Mesenchymal stem cell (in vitro differentiated cells and primary cell): ENCODE data around the gene PLCB2.

Source experiments
- DNase-seq: peaks from one replicate; pipeline ENCODE4 v3.0.0-alpha.2; 2013
- H2AFZ ChIP-seq: one replicate; pipeline ENCODE4 v1.6.1; 2013; ENCODE audit warnings: low read depth, mild to moderate bottlenecking, control low read depth, inconsistent platforms, low read length, moderate library complexity
- H2AK5ac ChIP-seq: 2 replicates; pipeline ENCODE4 v1.6.1; 2013; ENCODE audit warnings: low read length, moderate library complexity, mild to moderate bottlenecking, inconsistent platforms; ENCODE audit not compliant: severe bottlenecking
- H2BK120ac ChIP-seq: one replicate; pipeline ENCODE4 v1.6.1; 2013; ENCODE audit warnings: low read depth, mild to moderate bottlenecking, inconsistent platforms, low read length, moderate library complexity
- H2BK12ac ChIP-seq, 2 experiments: one replicate each; pipeline ENCODE4 v1.6.1; 2013; ENCODE audit warnings: inconsistent platforms in 2 of 2, low read length in 2 of 2, mild to moderate bottlenecking in 2 of 2, moderate library complexity in 2 of 2, control low read depth in 1 of 2
- H2BK15ac ChIP-seq: one replicate; pipeline ENCODE4 v1.6.1; 2013; ENCODE audit warnings: mild to moderate bottlenecking, low read depth, inconsistent platforms; ENCODE audit not compliant: poor library complexity, severe bottlenecking
- H2BK5ac ChIP-seq: 2 replicates; pipeline ENCODE4 v1.6.1; 2013; ENCODE audit warnings: low read depth, mild to moderate bottlenecking, low read length, control low read depth, inconsistent platforms; ENCODE audit not compliant: poor library complexity, severe bottlenecking
- H3K14ac ChIP-seq, 2 experiments: one replicate each; pipeline ENCODE4 v1.6.1; 2013; ENCODE audit warnings: inconsistent platforms in 2 of 2, low read length in 2 of 2, control low read depth in 1 of 2, mild to moderate bottlenecking in 1 of 2, moderate library complexity in 1 of 2
- H3K18ac ChIP-seq, 2 experiments: one replicate each; pipeline ENCODE4 v1.6.1; 2013; ENCODE audit warnings: inconsistent platforms in 2 of 2, low read length in 2 of 2, control low read depth in 1 of 2, low read depth in 1 of 2, mild to moderate bottlenecking in 1 of 2
- H3K23ac ChIP-seq, 2 experiments: one replicate each; pipeline ENCODE4 v1.6.1; 2013; ENCODE audit warnings: inconsistent platforms in 2 of 2, low read length in 2 of 2, mild to moderate bottlenecking in 2 of 2, moderate library complexity in 2 of 2, control low read depth in 1 of 2
- H3K27ac ChIP-seq: 2 replicates; pipeline ENCODE4 v1.5.1; 2013; ENCODE audit warnings: mild to moderate bottlenecking, moderate library complexity, low read length, control low read depth, inconsistent platforms; ENCODE audit not compliant: poor library complexity, severe bottlenecking
- H3K27me3 ChIP-seq, 2 experiments: 2 replicates each; pipeline versions ENCODE4 v1.6.1 to v1.7.0; 2013; ENCODE audit warnings: low read length in 2 of 2, mild to moderate bottlenecking in 2 of 2, moderate library complexity in 2 of 2, control low read depth in 1 of 2, inconsistent platforms in 1 of 2; ENCODE audit not compliant: control insufficient read depth in 1 of 2, insufficient read depth in 1 of 2
- H3K36me3 ChIP-seq, 2 experiments: 2 replicates each; pipeline versions ENCODE4 v1.6.1 to v1.7.0; 2013; ENCODE audit warnings: low read length in 2 of 2, control low read depth in 1 of 2, inconsistent platforms in 1 of 2, low read depth in 1 of 2, mild to moderate bottlenecking in 1 of 2; ENCODE audit not compliant: insufficient read depth in 2 of 2, control insufficient read depth in 1 of 2
- H3K4ac ChIP-seq, 2 experiments: one replicate each; pipeline ENCODE4 v1.6.1; 2013; ENCODE audit warnings: inconsistent platforms in 2 of 2, low read length in 2 of 2, mild to moderate bottlenecking in 2 of 2, moderate library complexity in 2 of 2, control low read depth in 1 of 2, low read depth in 1 of 2
- H3K4me1 ChIP-seq: 2 replicates; pipeline ENCODE4 v1.6.1; 2013; ENCODE audit warnings: low read depth, low read length, control low read depth; ENCODE audit not compliant: control insufficient read depth, insufficient read depth
- H3K4me2 ChIP-seq: 2 replicates; pipeline ENCODE4 v1.6.1; 2013; ENCODE audit warnings: low read length, mild to moderate bottlenecking, inconsistent platforms; ENCODE audit not compliant: poor library complexity, severe bottlenecking
- H3K4me3 ChIP-seq, 2 experiments: 2 replicates each; pipeline versions ENCODE4 v1.5.1 to v1.7.0; 2013; ENCODE audit warnings: low read length in 2 of 2, mild to moderate bottlenecking in 2 of 2, control low read depth in 1 of 2, low read depth in 1 of 2; ENCODE audit not compliant: insufficient read depth in 1 of 2
- H3K79me1 ChIP-seq: replicated peaks from 2 replicates; pipeline ENCODE4 v1.6.1; 2013; ENCODE audit warnings: mild to moderate bottlenecking, control low read depth, low read length, inconsistent platforms; ENCODE audit not compliant: poor library complexity, severe bottlenecking
- H3K9ac ChIP-seq: 2 replicates; pipeline ENCODE4 v1.7.0; 2013; ENCODE audit warnings: mild to moderate bottlenecking, low read length, moderate library complexity
- H3K9me3 ChIP-seq: 2 replicates; pipeline ENCODE4 v1.7.0; 2013; ENCODE audit warnings: mild to moderate bottlenecking, low read length; ENCODE audit not compliant: control insufficient read depth
- H4K8ac ChIP-seq: one replicate; pipeline ENCODE4 v1.6.1; 2013; ENCODE audit warnings: inconsistent platforms, mild to moderate bottlenecking, low read length, moderate library complexity
- H4K91ac ChIP-seq: one replicate; pipeline ENCODE4 v1.6.1; 2013; ENCODE audit warnings: mild to moderate bottlenecking, low read length, inconsistent platforms
- WGBS: methylation state at CpG from one replicate; pipeline ENCODE4 v1.1.7; 2013; ENCODE audit warnings: mixed read lengths; 5-methylcytosine and 5-hydroxymethylcytosine counted together

Gene PLCB2

GRCh38 chr15:40269604-40270003 lies 38.1 kb downstream of the PLCB2 start:
- 94% methylated on average over 4 of the region's 4 CpGs for WGBS
- Histone ChIP-seq H4K8ac (no peak overlapping the region), H3K79me1 (no peaks in the 10 kb centered on the region), H2BK12ac (no peak overlapping the region), H3K14ac (no peak overlapping the region), H3K4ac (no peak overlapping the region), H2BK5ac (no peak overlapping the region), H3K27ac (no peak overlapping the region), H3K4me2 (no peak overlapping the region), H3K9ac (no peak overlapping the region), H3K4me3 (no peak overlapping the region), H2AFZ (no peak overlapping the region), H3K23ac (no peak overlapping the region), H3K36me3 (peaks cover 0 to 10% of the 10 kb centered on the region in 2 experiments), H2BK120ac (no peak overlapping the region), H3K9me3 (no peaks in the 10 kb centered on the region), H3K18ac (no peak overlapping the region), H3K4me1 (peaks cover 29% of the 10 kb centered on the region), H4K91ac (no peak overlapping the region), H2BK15ac (no peak overlapping the region), H3K27me3 (peaks cover 0 to 20% of the 10 kb centered on the region in 2 experiments), H2AK5ac (no peak overlapping the region)
- DNase-seq: no peak

- Histone ChIP-seq H2BK12ac (peak overlapping the region in 1 of 2 experiments; percentile 18), H2BK120ac (no peak overlapping the region), H3K27ac (no peak overlapping the region)
These were observed 40.1 kb downstream of the PLCB2 start for GRCh38 chr15:40267670-40268069.

GRCh38 chr15:40266828-40267304 lies 40.9 kb downstream of the PLCB2 start:
- Histone ChIP-seq H3K9ac (peak overlapping the region; percentile 46), H3K4me1 (peaks cover 28% of the 10 kb centered on the region), H2BK15ac (peak overlapping the region; percentile 77), H2BK5ac (no peak overlapping the region), H3K4me3 (no peak overlapping the region), H2BK12ac (peak overlapping the region in 1 of 2 experiments; percentile 67), H3K27ac (peak overlapping the region; percentile 43), H2AK5ac (no peak overlapping the region), H3K14ac (no peak overlapping the region), H2BK120ac (peak overlapping the region; percentile 42), H3K79me1 (no peaks in the 10 kb centered on the region), H3K4ac (no peak overlapping the region), H2AFZ (no peak overlapping the region), H3K36me3 (peaks cover 0 to 4% of the 10 kb centered on the region in 2 experiments), H3K18ac (peak overlapping the region in 1 of 2 experiments; percentile 72), H3K9me3 (no peaks in the 10 kb centered on the region), H4K91ac (no peak overlapping the region), H3K4me2 (no peak overlapping the region), H3K27me3 (peaks cover 0 to 10% of the 10 kb centered on the region in 2 experiments), H4K8ac (no peak overlapping the region), H3K23ac (peak overlapping the region in 1 of 2 experiments; percentile 80)
- peak; percentile 94 for DNase-seq
- 26% methylated on average over 7 of the region's 7 CpGs for WGBS

More at GRCh38 chr15:40267670-40268069, 40.1 kb downstream of the PLCB2 start:
- Histone ChIP-seq H3K4ac (peak overlapping the region in 1 of 2 experiments; percentile 61), H4K8ac (no peak overlapping the region), H2BK15ac (no peak overlapping the region), H3K4me2 (no peak overlapping the region), H2AFZ (no peak overlapping the region), H3K9ac (no peak overlapping the region), H3K14ac (no peak overlapping the region), H4K91ac (no peak overlapping the region), H3K27me3 (peaks cover 0 to 15% of the 10 kb centered on the region in 2 experiments), H3K79me1 (no peaks in the 10 kb centered on the region), H3K9me3 (no peaks in the 10 kb centered on the region), H3K4me3 (no peak overlapping the region), H3K4me1 (peaks cover 31% of the 10 kb centered on the region), H3K23ac (no peak overlapping the region), H3K18ac (no peak overlapping the region), H3K36me3 (peaks cover 0 to 10% of the 10 kb centered on the region in 2 experiments), H2AK5ac (peak overlapping the region; percentile 63), H2BK5ac (no peak overlapping the region)
- DNase-seq: no peak
- WGBS: 65% methylated on average over 4 of the region's 4 CpGs

DNA sequence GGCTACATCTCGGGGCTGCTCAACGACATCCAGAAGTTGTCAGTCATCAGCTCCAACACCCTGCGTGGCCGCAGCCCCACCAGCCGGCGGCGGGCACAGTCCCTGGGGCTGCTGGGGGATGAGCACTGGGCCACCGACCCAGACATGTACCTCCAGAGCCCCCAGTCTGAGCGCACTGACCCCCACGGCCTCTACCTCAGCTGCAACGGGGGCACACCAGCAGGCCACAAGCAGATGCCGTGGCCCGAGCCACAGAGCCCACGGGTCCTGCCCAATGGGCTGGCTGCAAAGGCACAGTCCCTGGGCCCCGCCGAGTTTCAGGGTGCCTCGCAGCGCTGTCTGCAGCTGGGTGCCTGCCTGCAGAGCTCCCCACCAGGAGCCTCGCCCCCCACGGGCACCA lies 41.9 kb downstream of the PLCB2 start:
- H3K9me3 ChIP-seq: no peaks in the 10 kb centered on the region
- no peak overlapping the region for H2BK120ac ChIP-seq
- H3K4ac ChIP-seq: no peak overlapping the region
- H2BK12ac ChIP-seq: peak overlapping the region; percentile 7 to 57
- H3K79me1 ChIP-seq: no peaks in the 10 kb centered on the region
- peak overlapping the region; percentile 67 for H2AK5ac ChIP-seq
- H3K4me2 ChIP-seq: no peak overlapping the region
- no peak overlapping the region for H3K27ac ChIP-seq
- H3K9ac ChIP-seq: no peak overlapping the region
- peak overlapping the region; percentile 31 for H2BK15ac ChIP-seq
- H3K18ac ChIP-seq: peak overlapping the region; percentile 2 to 90
- WGBS: 96% methylated on average over 20 of the region's 20 CpGs
- H4K8ac ChIP-seq: peak overlapping the region; percentile 5
- peak overlapping the region in 1 of 2 experiments; percentile 85 for H3K14ac ChIP-seq
- DNase-seq: no peak
- no peak overlapping the region for H3K23ac ChIP-seq
- peaks cover 0 to under 1% of the 10 kb centered on the region in 2 experiments for H3K27me3 ChIP-seq
- no peak overlapping the region for H2AFZ ChIP-seq
- H3K36me3 ChIP-seq: peaks cover 0 to 4% of the 10 kb centered on the region in 2 experiments
- H3K4me3 ChIP-seq: no peak overlapping the region
- H3K4me1 ChIP-seq: peaks cover 27% of the 10 kb centered on the region
- H2BK5ac ChIP-seq: no peak overlapping the region
- peak overlapping the region; percentile 78 for H4K91ac ChIP-seq
